Adipose tissue (tissue), 3 donors: ENCODE measurements around the gene FAF1. TPM values are rescaled to one million over a fixed set of nuclear protein-coding genes. Genes with fewer than 3 reads are reported as not detected.
"Not testable (repeated sequence)": the region's sequence is repeated elsewhere in the genome, so short reads cannot be mapped to it uniquely, and the experiment has no call there.

Experiments used
- H3K27ac ChIP-seq: one replicate; pipeline ENCODE4 v1.5.1; 2013; ENCODE audit warnings: low read depth, low read length
- WGBS, 3 donors: extraction: QIAGEN DNeasy Blood & Tissue Kit; methylation state at CpG; one replicate each; pipeline ENCODE4 v1.1.7; 2013; 5-methylcytosine and 5-hydroxymethylcytosine counted together
- polyA plus RNA-seq, 3 donors: library from polyadenylated mRNA; stranded (reverse); fragments of 200-250 nt; gene quantifications; one replicate each; pipeline ENCODE4 v1.2.3, GENCODE V29; 2013
- donor health status: healthy with polysubstance abuse.
- donor health status: Bipolar disorder and iron deficiency.
- donor health status: healthy.

FAF1 gene
- 10 to 100 TPM; 26.5 to 32.8 (median 28.2) TPM for polyA plus RNA-seq

DNA sequence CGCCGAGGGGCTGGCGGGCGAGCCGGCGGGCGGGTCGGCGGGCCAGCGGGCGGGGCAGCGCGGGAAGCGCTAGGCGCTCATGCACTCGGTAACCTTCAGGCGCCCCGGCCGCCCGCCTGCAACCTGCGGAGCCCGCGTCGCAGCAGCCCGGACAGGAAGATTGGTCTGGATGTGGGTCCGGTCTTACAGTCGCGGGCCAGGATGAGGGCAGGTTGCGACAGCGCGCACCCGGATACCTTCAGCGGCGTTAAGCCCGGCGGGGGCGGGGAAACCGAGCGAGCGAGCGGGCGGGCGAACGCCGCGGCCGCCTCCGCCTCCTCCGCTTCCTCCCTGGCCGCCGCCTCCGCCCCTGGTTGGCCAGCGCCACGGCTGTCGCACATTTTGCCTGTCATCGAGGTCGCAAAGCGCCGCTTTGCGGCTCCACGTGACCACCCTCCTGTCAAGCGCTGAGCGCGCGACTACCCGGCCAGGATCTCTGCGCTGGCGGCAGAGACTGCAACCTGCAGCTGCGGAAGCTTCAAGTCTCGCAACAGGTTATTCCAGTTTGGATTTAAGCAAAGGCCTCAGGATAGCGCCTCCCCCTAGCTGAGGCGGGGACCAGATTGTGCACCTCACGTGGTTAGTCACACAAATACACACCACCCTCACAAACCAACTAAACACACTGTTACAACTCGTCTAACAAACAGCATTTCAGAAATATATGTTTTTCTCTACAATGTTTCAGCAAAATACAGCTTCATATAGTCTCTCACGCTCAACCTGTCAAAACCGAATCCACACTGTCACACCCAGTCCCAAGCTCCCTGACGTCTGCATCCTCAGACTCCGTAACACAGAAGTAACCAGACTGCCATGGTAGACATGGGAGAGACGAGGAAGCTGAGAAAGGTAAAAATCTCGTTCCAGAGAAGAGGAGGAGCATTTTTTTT is at the start of gene FAF1:
FAF1 (minus strand) TSS at position 355 of the 932 bp plus-strand sequence. CDS start 456 bp downstream, outside the sequence.
- 0 to 1% (median 0%) methylated on average over 68 to 80 of the region's 80 CpGs for WGBS, 3 donors
- peak within 1 kb of the TSS; percentile 51 for H3K27ac ChIP-seq

DNA sequence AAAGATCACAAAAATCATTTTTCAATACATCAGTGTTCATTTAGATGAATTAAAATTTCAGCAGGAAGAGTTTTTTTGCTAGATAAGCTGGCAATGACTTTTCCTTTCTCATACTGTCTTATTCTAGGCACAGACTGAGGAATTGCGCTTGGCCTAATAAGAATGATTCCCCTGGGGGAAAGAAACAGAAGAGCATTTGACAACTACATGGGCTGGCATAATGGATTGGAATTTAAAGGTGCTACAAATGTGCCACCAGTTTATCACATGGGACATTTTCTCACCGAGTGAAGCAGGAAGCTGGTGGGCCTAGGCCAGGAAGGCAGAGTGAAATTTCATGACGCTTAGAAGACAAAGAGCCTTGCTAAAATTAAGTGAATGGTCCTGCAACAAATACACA is 49.3 kb upstream of the FAF1 start:
- no peak overlapping the region for H3K27ac ChIP-seq
- 53 to 62% (median 59%) methylated on average over 3 of the region's 3 CpGs for WGBS, 3 donors

- H3K27ac ChIP-seq = not testable (repeated sequence)
- 78 to 90% (median 82%) methylated on average over 4 of the region's 4 CpGs for WGBS, 3 donors
Measured at GRCh38 chr1:51005549-51005948, 45.5 kb upstream of the FAF1 start.

- WGBS, 3 donors = 90 to 91% (median 91%) methylated on average over 6 of the region's 6 CpGs
- no peak overlapping the region for H3K27ac ChIP-seq
Measured at GRCh38 chr1:51002516-51002915, 42.4 kb upstream of the FAF1 start.

- H3K27ac ChIP-seq = no peak overlapping the region
- 53 to 68% (median 61%) methylated on average over 2 of the region's 2 CpGs for WGBS, 3 donors
Measured at GRCh38 chr1:51000651-51001050, 40.6 kb upstream of the FAF1 start.

DNA sequence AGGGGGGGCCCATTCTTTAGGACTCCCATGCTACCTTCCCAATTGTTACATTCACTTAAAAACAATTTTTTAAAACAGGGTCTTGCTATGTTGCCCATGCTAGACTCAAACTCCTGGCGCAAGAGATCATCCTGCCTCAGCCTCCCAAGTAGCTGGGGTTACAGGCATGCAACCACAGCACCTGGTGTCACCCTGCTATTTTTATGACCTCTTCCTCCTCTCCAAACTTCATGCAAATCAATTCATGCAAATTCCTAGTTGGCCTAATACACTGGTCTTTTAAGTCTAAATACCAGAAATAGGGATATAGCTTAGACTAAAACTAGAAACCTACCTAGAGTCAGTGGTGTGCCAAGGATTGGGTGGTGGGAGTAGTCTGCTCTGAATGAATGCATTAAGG is 40.1 kb upstream of the FAF1 start:
- 97 to 100% (median 100%) methylated on average over 1 of the region's 1 CpG for WGBS, 3 donors
- H3K27ac ChIP-seq = no peak overlapping the region

DNA sequence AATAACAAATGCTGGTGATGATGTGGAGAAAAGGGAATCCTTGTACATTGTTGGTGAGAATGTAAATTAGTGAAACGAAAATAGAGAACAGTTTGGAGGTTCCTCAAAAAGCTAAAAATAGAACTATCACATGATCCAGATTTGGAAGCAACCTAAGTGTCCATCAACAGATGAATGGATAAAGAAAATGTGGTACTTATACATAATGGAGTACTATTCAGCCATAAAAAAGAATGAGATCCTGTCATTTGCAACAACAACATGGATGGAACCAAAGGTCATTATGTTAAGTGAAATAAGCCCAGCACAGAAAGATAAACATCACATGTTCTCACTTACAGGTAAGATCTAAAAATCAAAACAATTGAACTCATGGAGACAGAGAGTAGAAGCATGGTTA is 39.3 kb upstream of the FAF1 start:
- H3K27ac ChIP-seq = not testable (repeated sequence)
- WGBS, 3 donors = 46 to 86% (median 58%) methylated on average over 1 of the region's 1 CpG

- no peak overlapping the region for H3K27ac ChIP-seq
- 75 to 85% (median 84%) methylated on average over 3 of the region's 3 CpGs for WGBS, 3 donors
Measured at GRCh38 chr1:50996083-50996482, 36.0 kb upstream of the FAF1 start.

GRCh38 chr1:50995651-50996050 is 35.6 kb upstream of the FAF1 start:
- 50 to 73% (median 71%) methylated on average over 1 of the region's 1 CpG for WGBS, 3 donors
- no peak overlapping the region for H3K27ac ChIP-seq

DNA sequence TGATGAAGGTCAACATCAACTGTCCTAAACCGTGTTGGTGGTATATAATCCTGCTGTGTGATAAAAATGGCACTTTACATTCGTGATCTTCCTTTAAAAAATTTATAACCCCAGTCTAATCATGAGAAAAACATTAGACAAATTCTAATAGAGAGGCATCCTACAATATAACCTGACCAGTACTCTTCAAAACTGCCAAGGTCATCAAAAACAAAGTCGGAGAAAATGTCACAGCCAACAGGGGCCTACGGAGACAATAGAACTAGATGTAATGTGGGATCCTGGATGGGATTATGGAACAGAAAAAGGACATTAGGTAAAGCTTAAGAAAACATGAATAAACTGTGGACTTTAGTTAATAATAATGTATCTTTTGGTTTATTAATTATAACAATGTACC is 34.9 kb upstream of the FAF1 start:
- H3K27ac ChIP-seq = no peak overlapping the region
- 79 to 86% (median 84%) methylated on average over 4 of the region's 4 CpGs for WGBS, 3 donors

DNA sequence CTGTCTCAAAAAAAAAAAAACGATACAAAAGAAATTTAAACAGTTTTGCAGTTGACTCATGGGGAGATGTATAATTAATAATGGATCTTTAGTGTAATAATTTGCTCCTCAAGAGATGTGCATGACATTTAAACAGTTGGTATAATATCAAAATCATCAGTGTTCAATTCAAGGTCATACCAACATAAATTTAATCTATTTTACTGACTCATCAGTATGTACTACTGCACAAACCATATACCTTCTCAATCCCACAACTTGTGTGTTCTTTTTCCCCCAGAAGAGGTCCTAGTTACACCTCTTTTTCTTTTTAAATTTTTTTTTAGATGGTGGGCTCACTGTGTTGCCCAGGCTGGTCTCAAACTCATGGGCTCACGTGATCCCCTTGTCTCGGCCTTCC is 33.6 kb upstream of the FAF1 start:
- H3K27ac ChIP-seq = no peak overlapping the region
- 93 to 95% (median 94%) methylated on average over 3 of the region's 3 CpGs for WGBS, 3 donors

DNA sequence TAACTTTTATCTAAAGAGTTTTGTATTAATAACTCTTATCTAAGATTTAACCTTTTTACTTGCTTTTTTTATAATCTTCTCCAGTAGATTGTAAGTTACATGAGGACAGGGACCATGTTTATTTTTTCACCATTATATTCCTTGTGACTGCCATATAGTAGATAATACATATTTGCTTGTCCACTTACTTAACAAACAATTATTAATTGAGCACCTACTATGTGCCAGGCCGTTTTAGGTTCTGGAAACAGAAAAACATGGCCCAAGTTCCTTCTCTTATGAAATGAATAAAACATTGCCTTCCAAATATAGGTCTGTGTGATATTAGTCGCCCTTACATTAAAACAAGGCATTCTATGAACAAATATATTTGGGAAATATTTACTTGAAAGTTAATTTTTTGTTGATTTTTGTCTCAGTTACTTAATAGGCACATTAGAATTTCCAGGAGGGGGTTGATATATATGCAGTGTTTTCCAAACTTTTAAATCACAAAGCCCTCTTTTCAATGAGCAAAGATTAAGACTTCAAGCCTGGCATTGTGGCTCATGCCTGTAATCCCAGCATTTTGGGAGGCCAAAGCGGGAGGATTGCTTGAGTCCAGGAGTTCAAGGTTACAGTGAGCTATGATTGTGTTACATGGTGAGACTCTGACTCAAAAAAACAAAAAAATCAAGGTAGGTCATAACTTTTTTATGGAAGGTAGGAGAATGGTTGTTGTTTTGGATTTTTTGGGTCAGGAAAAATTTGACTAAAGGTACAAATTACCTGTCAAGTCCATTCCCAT is 32.7 kb upstream of the FAF1 start:
- H3K27ac ChIP-seq = no peak overlapping the region
- WGBS, 3 donors = 83 to 88% (median 87%) methylated on average over 3 of the region's 3 CpGs

GRCh38 chr1:50989694-50990093 is 29.6 kb upstream of the FAF1 start:
- no peak overlapping the region for H3K27ac ChIP-seq
- 83 to 92% (median 90%) methylated on average over 2 of the region's 2 CpGs for WGBS, 3 donors

GRCh38 chr1:50986653-50987052 is 26.6 kb upstream of the FAF1 start:
- 69 to 73% (median 69%) methylated on average over 4 of the region's 4 CpGs for WGBS, 3 donors
- H3K27ac ChIP-seq = no peak overlapping the region

GRCh38 chr1:50985094-50985493 is 25.0 kb upstream of the FAF1 start:
- no peak overlapping the region for H3K27ac ChIP-seq
- 44 to 49% (median 46%) methylated on average over 1 of the region's 1 CpG for WGBS, 3 donors

DNA sequence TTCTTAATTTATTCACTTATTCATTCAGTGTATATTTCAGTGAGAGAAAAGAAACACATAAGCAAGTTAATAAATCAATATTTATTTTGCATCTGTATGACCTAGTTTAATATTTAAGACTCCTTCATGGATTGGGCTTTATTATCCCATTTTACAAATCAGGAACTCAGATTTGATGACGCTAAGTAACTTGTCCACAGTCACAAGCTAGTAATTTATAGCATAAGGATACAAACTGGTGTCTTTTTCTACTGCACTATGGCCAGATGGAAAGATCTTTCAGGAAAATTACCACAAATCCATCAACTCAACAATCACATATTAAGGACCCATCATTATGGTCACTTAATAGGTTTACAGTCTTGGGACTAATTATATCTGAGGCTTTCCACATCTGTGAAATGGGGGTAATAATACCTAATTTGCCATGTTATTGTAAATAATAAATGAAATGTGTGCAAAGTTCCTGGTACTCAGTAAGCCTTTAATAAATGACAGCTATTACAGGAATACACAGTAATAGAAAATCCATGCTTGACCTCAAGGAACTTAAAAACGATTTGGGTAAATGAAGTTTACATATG is 23.2 kb upstream of the FAF1 start:
- no peak overlapping the region for H3K27ac ChIP-seq

DNA sequence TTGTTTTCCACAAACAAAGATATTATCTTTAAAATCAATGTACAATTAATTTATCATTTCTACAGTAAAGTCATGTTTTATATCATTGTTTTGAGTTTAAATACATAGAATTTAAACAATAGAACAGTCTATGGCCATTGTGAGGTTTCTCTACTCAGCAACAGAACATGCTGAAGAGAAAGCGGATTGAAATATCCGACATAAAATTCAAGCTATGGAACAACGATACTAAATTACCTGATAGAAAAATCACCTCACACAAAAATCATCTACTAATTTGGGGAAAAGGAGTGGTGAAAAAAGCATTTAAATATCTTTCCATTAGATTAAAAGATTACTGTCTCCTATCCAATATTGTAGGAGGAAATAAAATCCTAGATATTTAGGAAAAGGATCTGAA is 22.5 kb upstream of the FAF1 start:
- H3K27ac ChIP-seq = no peak overlapping the region
- WGBS, 3 donors = 78 to 90% (median 86%) methylated on average over 3 of the region's 3 CpGs

More for the DNA sequence above, 23.2 kb upstream of the FAF1 start:
- WGBS, 3 donors = 47 to 58% (median 49%) methylated on average over 2 of the region's 2 CpGs

GRCh38 chr1:50981741-50982140 is 21.7 kb upstream of the FAF1 start:
- H3K27ac ChIP-seq = no peak overlapping the region
- WGBS, 3 donors = 54 to 87% (median 76%) methylated on average over 1 of the region's 1 CpG

GRCh38 chr1:50980505-50980904 is 20.4 kb upstream of the FAF1 start:
- no peak overlapping the region for H3K27ac ChIP-seq
